CD4-positive, alpha-beta T cell (primary cell): ENCODE data around the gene EZH1. TPM values are rescaled to one million over a fixed set of nuclear protein-coding genes. Genes with fewer than 3 reads are reported as not detected.

Experiments used
- ATAC-seq: fragments of 200-7000 bp; cut with Tn5 transposase; one replicate; pipeline ENCODE4 v1.10.0; 2022; ENCODE audit warnings: mild to moderate bottlenecking; ENCODE audit not compliant: poor library complexity
- CTCF ChIA-PET: fragments of 350-600 bp; sonication (Branson Sonifier 250); formaldehyde crosslinking; loops from one replicate; lab custom pipeline; 2021; ENCODE audit warnings: antibody characterized with exemption, inconsistent platforms; lab: Charles Lee
- POLR2A ChIA-PET: fragments of 350-600 bp; sonication (Branson Sonifier 250); formaldehyde crosslinking; loops from one replicate; lab custom pipeline; 2021; ENCODE audit warnings: antibody characterized with exemption, inconsistent platforms; lab: Charles Lee
- DNase-seq, 14 experiments: peaks; one replicate each; pipeline ENCODE4 v3.0.0-alpha.2; 2013 to 2020; ENCODE audit warnings: mixed read lengths in 2 of 14
- H3K27ac ChIP-seq, 2 donors: one replicate each; pipeline versions ENCODE4 v1.5.1 to v1.7.0; 2013; ENCODE audit warnings: low read length in 2 of 2, low read depth in 1 of 2, mild to moderate bottlenecking in 1 of 2
- H3K27me3 ChIP-seq, 2 experiments: 1 replicate in 1 of 2; 2 replicates in 1 of 2; pipeline versions ENCODE4 v1.6.1 to v1.7.0; 2013; ENCODE audit warnings: low read length in 2 of 2, control low read depth in 1 of 2, mild to moderate bottlenecking in 1 of 2, moderate library complexity in 1 of 2; ENCODE audit not compliant: insufficient read depth in 2 of 2, control insufficient read depth in 1 of 2
- H3K36me3 ChIP-seq: one replicate; pipeline ENCODE4 v1.6.1; 2013; ENCODE audit warnings: low read length, control low read depth; ENCODE audit not compliant: insufficient read depth
- H3K4me1 ChIP-seq: one replicate; pipeline ENCODE4 v1.6.1; 2013; ENCODE audit warnings: low read length, control low read depth; ENCODE audit not compliant: insufficient read depth
- H3K4me3 ChIP-seq: one replicate; pipeline ENCODE4 v1.5.1; 2013; ENCODE audit warnings: mild to moderate bottlenecking, low read length, moderate library complexity
- H3K9me3 ChIP-seq, 2 experiments: 1 replicate in 1 of 2; 2 replicates in 1 of 2; pipeline versions ENCODE4 v1.6.1 to v1.7.0; 2013; ENCODE audit warnings: low read length in 2 of 2, mild to moderate bottlenecking in 2 of 2, control low read depth in 1 of 2, moderate library complexity in 1 of 2; ENCODE audit not compliant: control insufficient read depth in 1 of 2, insufficient read depth in 1 of 2
- H3K27ac Mint-ChIP-seq: one replicate; pipeline ENCODE4 v1.8.0; 2020; ENCODE audit warnings: mixed read lengths
- H3K27me3 Mint-ChIP-seq: one replicate; pipeline ENCODE4 v1.8.0; 2021; ENCODE audit warnings: mixed read lengths
- H3K36me3 Mint-ChIP-seq: one replicate; pipeline ENCODE4 v1.8.0; 2021; ENCODE audit warnings: low read depth, mixed read lengths
- H3K4me1 Mint-ChIP-seq: one replicate; pipeline ENCODE4 v1.8.0; 2021; ENCODE audit warnings: low read depth, mixed read lengths
- H3K4me3 Mint-ChIP-seq: one replicate; pipeline ENCODE4 v1.8.0; 2020; ENCODE audit warnings: mild to moderate bottlenecking, mixed read lengths
- H3K9me3 Mint-ChIP-seq: one replicate; pipeline ENCODE4 v1.8.0; 2020; ENCODE audit warnings: mixed read lengths
- CTCF ChIP-seq: fragments of 200-600 bp; IDR thresholded peaks from one replicate; pipeline ENCODE4 v1.8.0; 2022; ENCODE audit warnings: antibody characterized with exemption, mild to moderate bottlenecking
- intact Hi-C, 2 experiments: fragments of 100-400 bp; cut with DNase I in 1 of 2; cut with micrococcal nuclease in 1 of 2; formaldehyde crosslinking; loops; one replicate each; pipeline versions ENCODE4 v1.15.1 to v1.9.0; 2023 to 2025; cut with DNase I, micrococcal nuclease
- total RNA-seq, 174 experiments: library from RNA in 2 of 174; stranded (reverse) in 2 of 174; gene quantifications; one replicate each; pipeline ENCODE4 v1.2.3 and lab custom pipeline; 2021 to 2026

EZH1 gene
- total RNA-seq, 2 experiments from 2014 or later = 73.3 to 76.1 TPM

- H3K27me3 ChIP-seq = peaks cover 24 to 27% of the 10 kb centered on the region in 2 experiments
- H3K4me1 ChIP-seq = peaks cover 29% of the 10 kb centered on the region
- ATAC-seq = no peak
- ChIA-PET CTCF (no interaction called here), POLR2A (no interaction called here)
- no peaks in the 10 kb centered on the region for H3K9me3 Mint-ChIP-seq
- no peak overlapping the region for H3K27ac Mint-ChIP-seq
- DNase-seq = no peak
- H3K36me3 ChIP-seq = no peaks in the 10 kb centered on the region
- H3K4me1 Mint-ChIP-seq = peaks cover 30% of the 10 kb centered on the region
- no peak overlapping the region for H3K4me3 ChIP-seq
- peaks cover 41% of the 10 kb centered on the region for H3K27me3 Mint-ChIP-seq
- intact Hi-C loops = no loop called here
- no peaks in the 10 kb centered on the region for H3K36me3 Mint-ChIP-seq
- TF ChIP-seq CTCF = no peak
- H3K27ac ChIP-seq = no peak overlapping the region
- no peak overlapping the region for H3K4me3 Mint-ChIP-seq
- H3K9me3 ChIP-seq = no peaks in the 10 kb centered on the region
Observed at GRCh38 chr17:42685831-42686230, 59.0 kb downstream of the EZH1 start.

DNA sequence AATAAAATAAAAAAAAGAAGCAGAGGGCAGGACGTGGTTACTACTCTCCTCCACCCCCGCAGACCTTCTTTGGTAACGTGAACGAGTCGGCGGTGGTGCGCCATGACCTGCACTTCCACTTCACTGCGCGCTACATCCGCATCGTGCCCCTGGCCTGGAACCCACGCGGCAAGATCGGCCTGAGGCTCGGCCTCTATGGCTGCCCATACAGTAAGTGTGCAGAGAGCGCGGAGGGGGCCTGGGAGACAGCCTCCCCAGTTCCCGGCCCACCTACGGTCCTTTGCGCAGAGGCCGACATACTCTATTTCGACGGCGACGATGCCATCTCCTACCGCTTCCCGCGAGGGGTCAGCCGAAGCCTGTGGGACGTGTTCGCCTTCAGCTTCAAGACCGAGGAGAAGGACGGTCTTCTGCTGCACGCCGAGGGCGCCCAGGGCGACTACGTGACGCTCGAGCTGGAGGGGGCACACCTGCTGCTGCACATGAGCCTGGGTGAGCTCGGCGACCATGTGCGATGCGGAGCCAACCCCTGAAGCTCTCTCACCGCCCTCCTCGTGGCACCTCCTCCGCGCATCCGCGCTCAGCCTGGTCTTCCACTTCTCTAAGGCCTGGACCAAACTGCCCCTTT lies 59.8 kb downstream of the EZH1 start:
- Mint-ChIP-seq H3K4me1 (peaks cover 35% of the 10 kb centered on the region), H3K27me3 (peaks cover 45% of the 10 kb centered on the region), H3K27ac (no peak overlapping the region), H3K36me3 (no peaks in the 10 kb centered on the region), H3K9me3 (no peaks in the 10 kb centered on the region), H3K4me3 (no peak overlapping the region)
- DNase-seq = no peak
- ChIA-PET POLR2A (no interaction called here), CTCF (no interaction called here)
- Histone ChIP-seq H3K36me3 (no peaks in the 10 kb centered on the region), H3K27me3 (peaks cover 31% of the 10 kb centered on the region in 2 experiments), H3K4me1 (peaks cover 35% of the 10 kb centered on the region), H3K9me3 (peaks cover 0 to 4% of the 10 kb centered on the region in 2 experiments), H3K4me3 (no peak overlapping the region), H3K27ac (no peak overlapping the region)
- intact Hi-C loops = loop anchor here in 1 of 2 experiments (5.0 kb wide), 1 partner anchor 57 kb away; no protein-coding TSS in a partner anchor
- ATAC-seq = no peak
- TF ChIP-seq CTCF = no peak

GRCh38 chr17:42683407-42684034 lies 61.3 kb downstream of the EZH1 start:
- POLR2A ChIA-PET = interaction anchor here (0.7 to 1.4 kb wide), 4 partner anchors 12 to 78 kb away, joined by 3 to 6 read pairs (median 4); partner anchors contain the start of genes RAMP2, RETREG3 and TUBG1
- peaks cover 0 to 6% of the 10 kb centered on the region in 2 experiments for H3K9me3 ChIP-seq
- Mint-ChIP-seq H3K4me1 (peaks cover 50% of the 10 kb centered on the region), H3K9me3 (no peaks in the 10 kb centered on the region), H3K36me3 (no peaks in the 10 kb centered on the region), H3K4me3 (peak overlapping the region; percentile 78), H3K27ac (no peak overlapping the region), H3K27me3 (peaks cover 49% of the 10 kb centered on the region)
- ATAC-seq (no peak), DNase-seq (peak in 2 of 14 experiments; percentile 24 to 42)
- H3K27me3 ChIP-seq = peaks cover 31% of the 10 kb centered on the region in 2 experiments
- H3K4me1 ChIP-seq = peaks cover 51% of the 10 kb centered on the region
- no peaks in the 10 kb centered on the region for H3K36me3 ChIP-seq
- no peak for TF ChIP-seq CTCF
- no peak overlapping the region for H3K27ac ChIP-seq
- intact Hi-C loops = loop anchor here in 1 of 2 experiments (5.0 kb wide), 1 partner anchor 59 kb away; no protein-coding TSS in a partner anchor
- CTCF ChIA-PET = interaction anchor here (1.0 to 2.0 kb wide), 2 partner anchors 9 to 105 kb away, joined by 3 to 10 read pairs; partner anchors contain the start of gene PSMC3IP
- peak overlapping the region; percentile 47 for H3K4me3 ChIP-seq
